GM12878 (cell line): ENCODE measurements around the gene NDST3. TPM values are rescaled to one million over a fixed set of nuclear protein-coding genes. Genes with fewer than 3 reads are reported as not detected.

Experiments
- ATAC-seq: fragments of 200-7000 bp; cut with Tn5 transposase; 3 replicates; pipeline ENCODE4 v1.9.1; 2020; ENCODE audit warnings: mild to moderate bottlenecking, moderate library complexity
- BruUV-seq: library from RNA; stranded (reverse); fragments of 400-500 nt; replicated peaks from 2 replicates; lab custom pipeline; 2021; lab: Mats Ljungman, UMichigan
- CTCF ChIA-PET: fragments of 300-600 bp; sonication (Branson Sonifier 250); formaldehyde crosslinking; extraction: SDS; loops from one replicate; lab custom pipeline; 2021; ENCODE audit warnings: inconsistent platforms; lab: Yijun Ruan, JAX
- POLR2A ChIA-PET: fragments of 350-600 bp; formaldehyde crosslinking; extraction: SDS; loops from one replicate; lab custom pipeline; 2021; ENCODE audit warnings: inconsistent platforms; lab: Charles Lee
- RAD21 ChIA-PET: fragments of 300-600 bp; sonication (Branson Sonifier 250); formaldehyde crosslinking; loops from one replicate; lab custom pipeline; 2023; ENCODE audit warnings: antibody characterized with exemption; ENCODE audit not compliant: unreplicated experiment; lab: Charles Lee
- SMC1A ChIA-PET: fragments of 300-600 bp; sonication (Branson Sonifier 250); formaldehyde crosslinking; loops from one replicate; lab custom pipeline; 2023; ENCODE audit not compliant: unreplicated experiment, uncharacterized antibody; lab: Charles Lee
- DNase-seq: peaks from one replicate; pipeline ENCODE4 v3.0.0-alpha.2; 2011; ENCODE audit warnings: low read depth, low spot score
- FAIRE-seq: peaks from 3 replicates; lab custom pipeline; 2011; peaks lifted over from hg19 to GRCh38; lab: Jason Lieb, UNC
- H2AFZ ChIP-seq: 2 replicates; pipeline ENCODE4 v1.6.0; 2011; ENCODE audit warnings: low read depth, low read length, control low read depth; ENCODE audit not compliant: control insufficient read depth
- H3K27ac ChIP-seq: 2 replicates; pipeline ENCODE4 v1.5.1; 2011; ENCODE audit warnings: control low read depth; ENCODE audit not compliant: control insufficient read depth, insufficient read depth
- H3K27me3 ChIP-seq, 2 experiments: replicated peaks in 1 of 2; 2 replicates each; pipeline versions ENCODE4 v1.6.0 to v1.6.1; 2011; ENCODE audit warnings: low read length in 1 of 2; ENCODE audit not compliant: control insufficient read depth in 2 of 2, insufficient read depth in 2 of 2
- H3K36me3 ChIP-seq, 2 experiments: 2 replicates each; pipeline ENCODE4 v1.5.1; 2011; ENCODE audit warnings: low read length in 1 of 2; ENCODE audit not compliant: control insufficient read depth in 2 of 2, insufficient read depth in 2 of 2
- H3K4me1 ChIP-seq: 2 replicates; pipeline ENCODE4 v1.6.1; 2011; ENCODE audit warnings: mild to moderate bottlenecking, low read length, moderate library complexity, mixed read lengths; ENCODE audit not compliant: control insufficient read depth, insufficient read depth
- H3K4me2 ChIP-seq: 2 replicates; pipeline ENCODE4 v1.6.0; 2011; ENCODE audit warnings: control low read depth; ENCODE audit not compliant: control insufficient read depth, insufficient read depth
- H3K4me3 ChIP-seq: fragments of 200-600 bp; sonication (generic); 2 replicates; pipeline ENCODE4 v1.5.1; 2016
- H3K79me2 ChIP-seq: 2 replicates; pipeline ENCODE4 v1.6.0; 2011; ENCODE audit warnings: low read length; ENCODE audit not compliant: control insufficient read depth, insufficient read depth
- H3K9ac ChIP-seq: 2 replicates; pipeline ENCODE4 v1.8.0; 2011; ENCODE audit warnings: low read length, control low read depth, mixed read lengths; ENCODE audit not compliant: control insufficient read depth, insufficient read depth
- H3K9me3 ChIP-seq: replicated peaks from 3 replicates; pipeline ENCODE4 v1.5.1; 2011; ENCODE audit warnings: mild to moderate bottlenecking, low read length; ENCODE audit not compliant: control insufficient read depth, insufficient read depth
- H4K20me1 ChIP-seq: 2 replicates; pipeline ENCODE4 v1.6.0; 2011; ENCODE audit not compliant: control insufficient read depth, insufficient read depth
- FOXM1 ChIP-seq: IDR thresholded peaks from 2 replicates; pipeline ENCODE4 v1.6.1; 2012; ENCODE audit warnings: low read depth, mild to moderate bottlenecking, inconsistent platforms, low read length, moderate library complexity
- GABPA ChIP-seq: IDR thresholded peaks from 2 replicates; pipeline ENCODE4 v1.6.1; 2014; ENCODE audit warnings: antibody characterized with exemption, low read depth, mild to moderate bottlenecking, inconsistent platforms
- HDGF ChIP-seq: fragments of 450-650 bp; IDR thresholded peaks from 2 replicates; pipeline ENCODE4 v1.6.1; 2016; ENCODE audit warnings: antibody characterized with exemption
- MTA3 ChIP-seq: IDR thresholded peaks from 2 replicates; pipeline ENCODE4 v1.6.1; 2012; ENCODE audit warnings: low read length, inconsistent platforms, borderline replicate concordance
- NFIC ChIP-seq: IDR thresholded peaks from 2 replicates; pipeline ENCODE4 v1.6.1; 2012; ENCODE audit warnings: low read depth, mild to moderate bottlenecking, inconsistent platforms, low read length, moderate library complexity
- NR2C2 ChIP-seq: IDR thresholded peaks from 2 replicates; pipeline ENCODE4 v1.6.1; 2011; ENCODE audit warnings: borderline replicate concordance, low read depth; ENCODE audit not compliant: control insufficient read depth, insufficient read length
- SMAD5 ChIP-seq: IDR thresholded peaks from 2 replicates; pipeline ENCODE4 v1.6.1; 2016; ENCODE audit warnings: antibody characterized with exemption, low read depth
- WGBS: methylation state at CpG from one replicate; pipeline ENCODE4 v1.1.6; 2016; ENCODE audit warnings: low lambda C conversion rate; ENCODE audit not compliant: insufficient replicate concordance, insufficient coverage; ENCODE audit errors: missing lambda C conversion rate; 5-methylcytosine and 5-hydroxymethylcytosine counted together
- in situ Hi-C: fragments of 300-500 bp; cut with MboI; formaldehyde crosslinking; loops from 9 replicates; pipeline ENCODE4 v1.14.3; 2018; ENCODE audit warnings: mixed read lengths
- intact Hi-C: fragments of 100-400 bp; cut with micrococcal nuclease; formaldehyde crosslinking; loops from one replicate; pipeline ENCODE4 v1.14.2; 2022; ENCODE audit not compliant: unreplicated experiment
- polyA plus RNA-seq, 11 experiments: library from polyadenylated mRNA; depleted of rRNA in 4 of 11; unstranded in 6 of 11; stranded (reverse) in 5 of 11; fragments of >200 nt; fragmentation: Nextera tagmentation in 4 of 11; fragmentation: Illumina TruSeq in 1 of 11; extraction: Ambion mirVana in 4 of 11; extraction: Trizol in 1 of 11; gene quantifications; 1 replicate in 1 of 11; 2 replicates in 10 of 11; pipeline versions ENCODE4 v1.2.1 to v1.2.3, GENCODE V29; 2011 to 2016; ENCODE audit warnings: inconsistent platforms in 2 of 11, missing spikeins in 2 of 11, low read depth in 1 of 11
- total RNA-seq, 4 experiments: library from RNA; depleted of rRNA in 3 of 4; stranded (reverse); fragments of >200 nt in 3 of 4; fragmentation: Illumina TruSeq in 1 of 4; extraction: Trizol in 1 of 4; gene quantifications; 2 replicates each; pipeline versions ENCODE4 v1.2.1 to v1.2.3, GENCODE V29; 2013 to 2021
- TF ChIP-seq, protein P1 (sequence below): fragments of 450-650 bp; conservative IDR thresholded peaks from 2 replicates; pipeline ENCODE4 v1.6.1; 2017; ENCODE audit warnings: mild to moderate bottlenecking, moderate library complexity

Gene NDST3
- total and polyA plus RNA-seq, 10 of the 15 experiments (the other 5 are each of a cell fraction or from before 2014, with no cell fraction given): 0.03 TPM; not detected in 8

DNA sequence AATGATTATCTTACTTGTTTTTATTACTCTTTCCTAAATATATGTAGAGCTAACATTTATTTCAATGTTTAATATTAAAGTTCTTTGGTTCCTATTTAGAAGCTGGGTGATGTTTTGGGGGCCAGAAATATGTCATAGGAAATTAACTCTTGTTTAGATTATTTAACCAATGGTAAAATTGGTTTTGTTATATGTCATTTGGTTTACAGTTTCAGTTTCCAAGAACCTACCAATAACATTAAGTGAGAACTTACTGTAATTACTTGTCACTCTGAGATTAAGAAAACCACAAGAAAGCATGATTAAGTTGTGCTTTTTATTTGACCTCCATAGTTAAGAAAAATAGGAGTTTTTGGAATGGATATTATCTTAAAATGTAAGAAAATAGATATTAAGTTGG, 121.2 kb downstream of the NDST3 start:
- Histone ChIP-seq H3K36me3 (no peaks in the 10 kb centered on the region), H3K79me2 (no peaks in the 10 kb centered on the region), H3K9me3 (no peaks in the 10 kb centered on the region), H3K27ac (no peak overlapping the region), H2AFZ (no peak overlapping the region), H4K20me1 (no peaks in the 10 kb centered on the region), H3K27me3 (no peaks in the 10 kb centered on the region)
- in situ Hi-C loops (no loop called here), intact Hi-C loops (no loop called here)
- SMC1A ChIA-PET: no interaction called here
- RAD21 ChIA-PET: no interaction called here
- no peak for DNase-seq
- CTCF ChIA-PET: interaction anchor here (0.6 kb wide), 1 partner anchor 37 kb away, joined by 3 read pairs; no protein-coding TSS in a partner anchor
- BruUV-seq: no TSS peak
- TF ChIP-seq, protein P1, sequence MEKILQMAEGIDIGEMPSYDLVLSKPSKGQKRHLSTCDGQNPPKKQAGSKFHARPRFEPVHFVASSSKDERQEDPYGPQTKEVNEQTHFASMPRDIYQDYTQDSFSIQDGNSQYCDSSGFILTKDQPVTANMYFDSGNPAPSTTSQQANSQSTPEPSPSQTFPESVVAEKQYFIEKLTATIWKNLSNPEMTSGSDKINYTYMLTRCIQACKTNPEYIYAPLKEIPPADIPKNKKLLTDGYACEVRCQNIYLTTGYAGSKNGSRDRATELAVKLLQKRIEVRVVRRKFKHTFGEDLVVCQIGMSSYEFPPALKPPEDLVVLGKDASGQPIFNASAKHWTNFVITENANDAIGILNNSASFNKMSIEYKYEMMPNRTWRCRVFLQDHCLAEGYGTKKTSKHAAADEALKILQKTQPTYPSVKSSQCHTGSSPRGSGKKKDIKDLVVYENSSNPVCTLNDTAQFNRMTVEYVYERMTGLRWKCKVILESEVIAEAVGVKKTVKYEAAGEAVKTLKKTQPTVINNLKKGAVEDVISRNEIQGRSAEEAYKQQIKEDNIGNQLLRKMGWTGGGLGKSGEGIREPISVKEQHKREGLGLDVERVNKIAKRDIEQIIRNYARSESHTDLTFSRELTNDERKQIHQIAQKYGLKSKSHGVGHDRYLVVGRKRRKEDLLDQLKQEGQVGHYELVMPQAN: no peak
- TF ChIP-seq GABPA (no peak), FOXM1 (no peak), SMAD5 (no peak)
- TF ChIP-seq, all 136 proteins: peak for 0
- H3K4me2 ChIP-seq: no peak overlapping the region
- ATAC-seq (peak; percentile 23; the same call in 1 of the 3 replicates), FAIRE-seq (no peak)
- POLR2A ChIA-PET: no interaction called here
- H3K4me3 ChIP-seq: no peak overlapping the region
- H3K4me1 ChIP-seq: no peaks in the 10 kb centered on the region
- no peak overlapping the region for H3K9ac ChIP-seq

DNA sequence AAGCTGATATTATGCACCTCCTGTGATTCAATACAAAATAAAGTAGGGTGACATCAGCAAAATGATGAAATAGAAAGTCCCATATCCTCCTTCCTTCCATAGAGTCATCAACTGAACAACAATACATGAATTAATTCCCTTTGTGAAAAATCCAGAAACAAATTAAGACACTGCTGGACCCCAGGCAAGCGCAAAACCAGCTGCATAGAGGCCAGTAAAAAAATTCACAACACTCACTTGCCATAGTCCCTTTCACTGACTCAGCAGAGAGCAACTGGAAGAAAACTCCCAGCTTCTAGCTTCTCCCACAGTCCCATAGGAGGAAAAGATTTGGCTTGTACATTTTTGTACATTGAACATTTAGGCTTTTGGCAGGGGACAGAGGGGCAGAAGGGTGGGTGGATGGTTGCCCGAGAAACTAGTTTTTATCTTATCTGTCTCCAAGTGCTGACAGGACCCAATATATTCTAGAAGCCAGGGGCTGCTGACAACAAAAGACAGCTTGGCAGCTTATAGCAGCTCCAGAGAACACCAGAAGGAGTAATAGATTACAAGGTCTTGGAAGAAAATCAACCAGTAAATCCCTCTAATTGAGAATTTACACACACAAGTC, 124.6 kb downstream of the NDST3 start:
- H2AFZ ChIP-seq: no peak overlapping the region
- no peaks in the 10 kb centered on the region for H3K9me3 ChIP-seq
- H3K4me1 ChIP-seq: no peaks in the 10 kb centered on the region
- ATAC-seq (no peak), DNase-seq (no peak), FAIRE-seq (no peak)
- ChIA-PET SMC1A (no interaction called here), CTCF (no interaction called here), POLR2A (no interaction called here), RAD21 (no interaction called here)
- H3K79me2 ChIP-seq: no peaks in the 10 kb centered on the region
- no peak overlapping the region for H3K4me2 ChIP-seq
- H3K9ac ChIP-seq: no peak overlapping the region
- H3K27ac ChIP-seq: no peak overlapping the region
- no peaks in the 10 kb centered on the region for H3K36me3 ChIP-seq
- in situ Hi-C loops (no loop called here), intact Hi-C loops (no loop called here)
- H3K4me3 ChIP-seq: no peak overlapping the region
- WGBS: 72% methylated on average over 2 of the region's 2 CpGs
- H4K20me1 ChIP-seq: no peaks in the 10 kb centered on the region
- TF ChIP-seq MTA3 (no peak), NR2C2 (no peak), NFIC (no peak), HDGF (no peak)
- H3K27me3 ChIP-seq: no peaks in the 10 kb centered on the region
- no TSS peak for BruUV-seq
